Measurements from ENCODE around the gene ATXN1. TPM values are rescaled to one million over a fixed set of nuclear protein-coding genes. Genes with fewer than 3 reads are reported as not detected.
"Not testable (repeated sequence)": the region's sequence is repeated elsewhere in the genome, so short reads cannot be mapped to it uniquely, and the experiment has no call there.

Gene ATXN1
- polyA plus RNA-seq, 1 of the 3 experiments (the other 2 are of a cell fraction): 7.9 TPM

DNA sequence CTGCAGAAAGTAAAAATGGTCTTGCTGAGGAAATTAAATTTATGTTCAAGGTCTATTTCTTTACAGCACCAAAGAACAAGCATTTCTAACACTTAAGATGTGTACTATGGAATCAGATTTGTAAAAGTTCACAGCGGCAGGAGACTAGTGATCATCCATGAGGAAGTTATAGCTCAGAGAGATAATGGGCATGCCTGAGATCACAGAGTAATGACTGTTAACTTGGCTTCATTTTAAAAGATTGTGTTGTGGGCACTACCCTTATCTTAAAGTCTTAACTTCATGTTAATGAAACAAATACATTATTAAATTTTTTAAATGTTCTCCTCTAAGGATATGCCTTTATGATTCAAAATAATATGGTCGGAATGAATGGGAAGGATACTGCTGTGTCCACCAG is 354.3 kb downstream of the ATXN1 start:
- Histone ChIP-seq H3K4me2 (no peak overlapping the region), H3K9me2 (no peaks in the 10 kb centered on the region), H3F3A (replicated peaks; ENCODE audit: insufficient read depth) (no peaks in the 10 kb centered on the region), H3K27ac (ENCODE audit: low read depth in 2 of 2, low read length in 1 of 2) (no peak overlapping the region), H3K9ac (no peak overlapping the region), H3K9me3 (no peaks in the 10 kb centered on the region), H3K36me3 (replicated peaks in 1 of 2; ENCODE audit: control insufficient read depth in 1 of 2, insufficient read depth in 2 of 2, low read length in 1 of 2) (peaks cover 0 to 13% of the 10 kb centered on the region in 2 experiments), H3K79me2 (ENCODE audit: insufficient read depth) (no peaks in the 10 kb centered on the region), H4K20me1 (ENCODE audit: insufficient read depth) (no peaks in the 10 kb centered on the region), H3K4me3 (ENCODE audit: low read depth in 2 of 2, low read length in 1 of 2) (no peak overlapping the region), H3K27me3 (ENCODE audit: insufficient read depth) (no peaks in the 10 kb centered on the region), H2AFZ (ENCODE audit: low read depth) (no peak overlapping the region), H3K4me1 (ENCODE audit: control insufficient read depth in 1 of 2, insufficient read depth in 2 of 2, low read depth in 1 of 2, low read length in 1 of 2) (peaks cover 0 to 27% of the 10 kb centered on the region in 2 experiments; a peak in 1 of 4 replicates)
- 89% methylated on average over 2 of the region's 2 CpGs for WGBS (ENCODE audit: low lambda C conversion rate)
- POLR2A ChIA-PET: no interaction called here
- CTCF ChIA-PET: interaction anchor here (0.7 to 14.0 kb wide), 5 partner anchors 17 to 107 kb away, joined by 3 to 289 read pairs (median 4); no protein-coding TSS in a partner anchor
- no peak for TF ChIP-seq TCF12 (IDR thresholded peaks at IDR 0.05)
- TF ChIP-seq YY1 (IDR thresholded peaks at IDR 0.05; ENCODE audit: low read depth): no peak
- TF ChIP-seq, protein P1, sequence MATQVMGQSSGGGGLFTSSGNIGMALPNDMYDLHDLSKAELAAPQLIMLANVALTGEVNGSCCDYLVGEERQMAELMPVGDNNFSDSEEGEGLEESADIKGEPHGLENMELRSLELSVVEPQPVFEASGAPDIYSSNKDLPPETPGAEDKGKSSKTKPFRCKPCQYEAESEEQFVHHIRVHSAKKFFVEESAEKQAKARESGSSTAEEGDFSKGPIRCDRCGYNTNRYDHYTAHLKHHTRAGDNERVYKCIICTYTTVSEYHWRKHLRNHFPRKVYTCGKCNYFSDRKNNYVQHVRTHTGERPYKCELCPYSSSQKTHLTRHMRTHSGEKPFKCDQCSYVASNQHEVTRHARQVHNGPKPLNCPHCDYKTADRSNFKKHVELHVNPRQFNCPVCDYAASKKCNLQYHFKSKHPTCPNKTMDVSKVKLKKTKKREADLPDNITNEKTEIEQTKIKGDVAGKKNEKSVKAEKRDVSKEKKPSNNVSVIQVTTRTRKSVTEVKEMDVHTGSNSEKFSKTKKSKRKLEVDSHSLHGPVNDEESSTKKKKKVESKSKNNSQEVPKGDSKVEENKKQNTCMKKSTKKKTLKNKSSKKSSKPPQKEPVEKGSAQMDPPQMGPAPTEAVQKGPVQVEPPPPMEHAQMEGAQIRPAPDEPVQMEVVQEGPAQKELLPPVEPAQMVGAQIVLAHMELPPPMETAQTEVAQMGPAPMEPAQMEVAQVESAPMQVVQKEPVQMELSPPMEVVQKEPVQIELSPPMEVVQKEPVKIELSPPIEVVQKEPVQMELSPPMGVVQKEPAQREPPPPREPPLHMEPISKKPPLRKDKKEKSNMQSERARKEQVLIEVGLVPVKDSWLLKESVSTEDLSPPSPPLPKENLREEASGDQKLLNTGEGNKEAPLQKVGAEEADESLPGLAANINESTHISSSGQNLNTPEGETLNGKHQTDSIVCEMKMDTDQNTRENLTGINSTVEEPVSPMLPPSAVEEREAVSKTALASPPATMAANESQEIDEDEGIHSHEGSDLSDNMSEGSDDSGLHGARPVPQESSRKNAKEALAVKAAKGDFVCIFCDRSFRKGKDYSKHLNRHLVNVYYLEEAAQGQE (IDR thresholded peaks at IDR 0.05; ENCODE audit: low read depth, low read length): no peak
- TF ChIP-seq RFX5 (IDR thresholded peaks at IDR 0.05; ENCODE audit: low read length): no peak
- no peak for TF ChIP-seq ZBTB33 (IDR thresholded peaks at IDR 0.05; ENCODE audit: borderline replicate concordance, low read depth)
- no peak for TF ChIP-seq NFIC (IDR thresholded peaks at IDR 0.05; ENCODE audit: borderline replicate concordance)
- TF ChIP-seq IRF3 (IDR thresholded peaks at IDR 0.05; ENCODE audit: low read depth, low read length): no peak
- no peak for DNase-seq

GRCh38 chr6:16406538-16406937 is 354.7 kb downstream of the ATXN1 start:
- H3K9me3 ChIP-seq; H2AFZ ChIP-seq (ENCODE audit: low read depth); H3K4me2 ChIP-seq; H3K9ac ChIP-seq; H3K27ac ChIP-seq (ENCODE audit: low read depth in 2 of 2, low read length in 1 of 2); H3K79me2 ChIP-seq (ENCODE audit: insufficient read depth); H4K20me1 ChIP-seq (ENCODE audit: insufficient read depth); H3F3A ChIP-seq (replicated peaks; ENCODE audit: insufficient read depth); H3K4me3 ChIP-seq (ENCODE audit: low read depth in 2 of 2, low read length in 1 of 2); H3K9me2 ChIP-seq; POLR2A ChIA-PET; DNase-seq; H3K27me3 ChIP-seq (ENCODE audit: insufficient read depth): not testable (repeated sequence)
- 95% methylated on average over 4 of the region's 4 CpGs for WGBS (ENCODE audit: low lambda C conversion rate)
- H3K36me3 ChIP-seq (replicated peaks in 1 of 2; ENCODE audit: control insufficient read depth in 1 of 2, insufficient read depth in 2 of 2, low read length in 1 of 2): peaks cover 0 to 13% of the 10 kb centered on the region in 2 experiments
- peaks cover 0 to 28% of the 10 kb centered on the region in 2 experiments; a peak in 1 of 4 replicates for H3K4me1 ChIP-seq (ENCODE audit: control insufficient read depth in 1 of 2, insufficient read depth in 2 of 2, low read depth in 1 of 2, low read length in 1 of 2)
- CTCF ChIA-PET: interaction anchor here (0.7 to 14.0 kb wide), 5 partner anchors 17 to 107 kb away, joined by 3 to 289 read pairs (median 4); no protein-coding TSS in a partner anchor

Measured in SK-N-SH (cell line).